ENCODE measurements around the gene HINT2.

The HINT2 gene

DNA sequence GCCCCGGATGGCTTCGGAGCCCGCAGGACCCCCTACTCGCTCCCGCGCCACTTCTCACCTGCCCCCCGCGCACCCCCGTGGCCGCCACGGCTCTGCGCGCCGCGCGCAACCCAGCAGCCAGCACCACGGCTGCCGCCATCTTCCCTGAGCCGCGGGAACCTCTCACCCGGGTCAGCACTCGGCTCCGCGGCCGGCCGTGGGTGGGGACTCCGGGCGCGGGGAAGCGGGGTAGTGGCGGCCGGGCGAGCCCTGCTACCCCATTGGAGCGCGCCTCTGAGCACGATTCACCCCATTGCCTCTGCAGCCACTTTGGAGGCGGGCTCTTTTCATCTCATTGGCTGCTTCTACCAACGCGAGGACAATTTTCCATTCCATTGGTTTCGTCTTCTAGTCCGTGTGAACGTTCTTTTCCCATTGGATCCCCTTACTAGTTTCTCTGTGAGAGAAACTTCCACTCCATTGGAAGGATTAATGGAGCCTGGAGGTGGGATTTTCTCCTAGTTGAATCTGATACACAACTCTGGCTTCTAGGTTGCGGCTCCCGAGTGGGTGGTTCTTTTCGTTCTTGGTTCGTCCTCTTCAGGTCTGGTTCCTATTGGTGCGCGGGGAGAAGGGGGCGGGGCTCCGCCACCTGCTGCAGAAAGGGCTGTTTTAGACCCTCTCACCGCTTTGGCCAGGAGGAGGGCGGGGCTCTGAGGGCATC lies at the start of gene HINT2:
Gene HINT2, minus strand, starts transcription at position 202 of the 703 bp plus-strand sequence. Its CDS starts 63 bp downstream, at position 139.
- DNase-seq (ENCODE audit: low read depth): peak; percentile 96
- peak within 1 kb of the TSS; percentile 84 for H3K4me3 ChIP-seq (ENCODE audit: low read depth, low read length)

DNA sequence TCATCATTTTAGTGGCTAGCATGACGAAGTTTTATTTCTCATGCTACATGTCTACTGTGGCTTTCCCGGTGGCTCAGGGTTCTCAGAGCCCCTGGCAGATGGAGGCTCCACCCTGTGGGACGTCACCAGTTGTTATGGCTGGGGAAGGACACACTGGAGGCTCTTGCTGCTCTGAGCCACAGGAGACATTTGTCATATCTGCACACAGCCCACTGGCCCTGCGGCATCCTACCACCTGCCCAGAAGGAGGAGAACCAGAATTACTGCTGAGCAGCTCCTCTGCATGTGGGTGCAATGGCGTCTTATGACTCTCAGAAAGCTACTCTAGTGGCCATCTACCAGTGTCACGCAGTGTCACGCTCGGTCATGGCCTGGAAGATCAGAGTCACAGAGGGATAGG lies 48.7 kb upstream of the HINT2 start:
- no peak for DNase-seq (ENCODE audit: low read depth)
- H3K4me3 ChIP-seq (ENCODE audit: low read depth, low read length): no peak overlapping the region

DNA sequence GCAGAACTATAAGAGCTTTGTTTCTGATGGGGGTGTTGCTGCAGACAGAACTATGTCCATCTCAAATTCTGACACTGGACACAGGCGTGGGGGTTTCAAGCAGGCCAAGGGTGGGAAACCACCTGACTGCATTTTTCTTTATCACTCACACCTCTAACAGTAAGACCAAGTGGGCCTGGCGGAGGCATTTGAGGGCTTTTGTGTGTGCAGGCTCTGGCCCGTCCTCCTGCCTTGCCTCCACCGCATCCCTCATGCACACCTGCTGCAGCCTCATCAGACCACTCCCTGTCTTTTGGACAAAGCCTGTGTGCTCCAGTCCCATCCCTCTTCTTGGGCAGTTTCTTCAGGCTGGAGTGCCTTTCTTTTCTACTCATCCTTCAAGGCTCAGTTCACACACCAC lies 47.5 kb upstream of the HINT2 start:
- no peak overlapping the region for H3K4me3 ChIP-seq (ENCODE audit: low read depth, low read length)
- DNase-seq (ENCODE audit: low read depth): no peak

DNA sequence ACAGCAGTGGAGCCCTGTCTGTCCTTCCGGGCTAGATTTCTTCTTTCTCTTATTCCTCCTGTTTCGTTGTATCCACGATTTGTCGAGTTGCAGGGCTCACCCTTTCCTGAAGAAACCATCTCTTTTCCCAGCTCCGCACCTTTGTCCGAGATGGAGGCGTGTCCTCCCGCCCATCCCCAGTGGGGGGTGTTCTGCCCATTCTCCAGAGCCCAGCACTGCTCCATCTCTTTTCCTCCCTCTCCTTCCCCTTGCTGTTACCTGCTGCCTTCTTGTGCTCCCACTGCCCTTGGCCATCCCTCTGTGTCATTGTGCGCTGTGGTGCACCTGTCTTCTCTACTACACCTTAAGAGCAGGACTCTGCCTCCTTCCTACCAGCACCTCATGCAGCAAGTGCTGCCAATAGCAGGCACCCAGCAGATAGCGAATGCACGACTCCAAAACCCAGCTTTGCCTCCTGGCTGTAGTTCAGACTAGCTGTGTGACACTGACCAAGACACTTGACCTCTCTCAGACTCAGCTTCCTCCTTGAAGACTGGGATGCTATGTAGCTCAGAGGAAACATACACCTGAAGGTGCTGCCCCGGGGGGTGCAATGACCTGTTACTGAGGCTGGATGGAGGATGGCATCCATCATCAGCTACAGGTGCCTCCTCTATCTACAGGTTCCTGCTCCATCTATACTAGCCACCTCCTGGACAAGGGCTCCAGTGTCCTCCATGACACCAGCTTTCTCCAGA lies 46.5 kb upstream of the HINT2 start:
- DNase-seq (ENCODE audit: low read depth): no peak
- no peak overlapping the region for H3K4me3 ChIP-seq (ENCODE audit: low read depth, low read length)

DNA sequence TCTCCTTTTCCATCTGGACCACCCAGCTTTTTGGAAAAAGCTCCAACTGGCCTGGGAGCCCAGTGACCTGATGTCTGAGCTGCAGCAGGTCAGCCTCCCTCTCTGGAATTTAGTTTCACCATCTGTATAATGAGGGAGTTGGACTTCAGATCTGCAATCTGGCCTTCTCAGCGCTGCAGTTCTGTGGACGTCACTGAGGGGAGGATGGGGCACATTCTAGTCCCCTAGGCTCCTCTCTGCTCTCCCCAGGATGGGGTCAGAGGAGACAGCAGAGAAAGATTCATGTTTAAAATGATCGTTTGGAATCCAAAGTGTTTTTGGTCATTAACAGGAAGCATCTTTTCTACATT lies 45.1 kb upstream of the HINT2 start:
- no peak overlapping the region for H3K4me3 ChIP-seq (ENCODE audit: low read depth, low read length)
- DNase-seq (ENCODE audit: low read depth): no peak

DNA sequence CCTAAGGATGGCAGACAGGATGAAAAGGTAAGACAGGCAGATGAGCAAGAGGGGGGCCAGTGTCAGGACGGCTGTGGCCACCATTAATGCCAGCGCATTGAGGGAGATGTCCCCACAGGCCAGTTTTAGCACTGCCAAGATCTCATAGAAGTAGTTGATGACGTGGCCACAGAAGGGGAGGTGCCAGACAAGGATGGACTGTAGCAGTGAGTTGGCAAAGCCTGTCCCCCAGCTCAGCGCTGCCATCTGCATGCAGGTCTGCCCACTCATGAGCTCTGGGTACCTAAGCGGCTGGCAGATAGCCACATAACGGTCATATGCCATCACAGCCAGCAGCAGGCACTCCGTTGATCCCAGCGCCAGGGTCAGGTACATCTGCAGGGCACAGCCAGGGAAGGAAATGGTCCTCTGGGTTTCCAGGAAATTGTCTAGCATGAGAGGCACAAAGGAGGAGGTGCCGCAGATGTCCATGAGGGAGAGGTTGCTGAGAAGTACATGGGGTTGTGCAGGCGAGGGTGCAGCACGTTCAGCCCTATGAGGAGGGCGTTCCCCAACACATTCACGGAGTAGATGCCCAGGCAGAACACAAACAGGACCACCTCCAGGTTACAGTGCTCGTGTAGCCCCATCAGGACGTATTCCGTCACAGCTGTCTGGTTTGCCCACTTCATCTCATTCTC lies 44.6 kb upstream of the HINT2 start:
- H3K4me3 ChIP-seq (ENCODE audit: low read depth, low read length): no peak overlapping the region
- no peak for DNase-seq (ENCODE audit: low read depth)

DNA sequence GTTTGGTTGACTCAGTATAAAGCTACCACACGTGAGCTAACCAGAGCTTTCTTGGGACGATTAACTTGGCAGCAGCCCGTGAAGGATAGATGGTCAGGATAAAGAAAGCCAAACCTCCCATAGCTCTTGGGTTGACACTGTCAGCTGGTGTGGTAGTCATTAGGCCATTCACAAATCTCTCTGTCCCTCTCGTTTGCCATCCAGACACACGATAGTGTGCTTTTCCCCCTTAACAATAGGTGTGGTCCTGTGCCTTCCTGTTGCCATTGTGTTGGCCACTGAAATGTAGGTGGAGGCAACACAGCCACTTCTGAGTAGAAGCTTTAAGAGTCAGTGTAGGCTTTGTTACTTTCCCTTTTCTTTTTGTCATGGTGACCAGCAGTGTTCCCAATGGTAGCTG lies 43.6 kb upstream of the HINT2 start:
- no peak for DNase-seq (ENCODE audit: low read depth)
- no peak overlapping the region for H3K4me3 ChIP-seq (ENCODE audit: low read depth, low read length)

DNA sequence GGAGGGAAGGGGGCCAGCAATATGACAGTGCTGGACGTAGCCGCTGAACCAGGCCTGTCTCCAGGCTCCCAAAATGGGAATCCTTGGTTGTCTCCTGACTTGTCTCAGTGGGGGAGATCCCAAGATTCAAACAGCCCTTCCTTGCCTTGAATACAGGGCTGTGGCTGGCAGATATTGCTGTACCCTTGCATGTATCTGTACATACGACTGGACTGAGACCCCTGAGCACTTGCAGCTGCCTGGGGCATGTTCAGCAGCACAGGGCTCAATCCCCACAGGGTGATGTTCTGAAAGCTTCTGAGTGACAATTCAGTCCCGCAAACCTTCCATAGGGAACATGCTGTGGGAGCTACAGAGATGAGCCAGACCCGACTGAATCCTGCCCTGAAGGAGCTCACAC lies 42.0 kb upstream of the HINT2 start:
- no peak for DNase-seq (ENCODE audit: low read depth)
- H3K4me3 ChIP-seq (ENCODE audit: low read depth, low read length): no peak overlapping the region

DNA sequence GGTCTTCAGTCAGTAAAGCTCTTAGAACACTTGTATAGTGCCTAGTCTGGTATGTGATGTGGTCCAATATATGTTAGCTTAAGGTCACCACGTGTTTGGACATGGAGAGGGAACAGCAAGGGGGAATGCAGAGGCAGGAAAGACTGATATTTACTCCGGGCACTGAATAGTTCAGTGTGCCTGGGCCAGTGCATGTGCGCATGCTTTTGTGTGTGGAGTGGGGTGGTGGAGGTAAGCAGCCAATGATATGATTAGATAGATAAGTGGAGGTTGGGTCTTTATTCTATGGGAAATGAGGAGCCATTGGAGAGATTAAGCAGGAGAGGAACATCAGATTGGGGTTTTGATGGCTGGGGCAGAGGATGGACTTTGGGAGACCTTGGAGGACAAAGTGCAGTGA lies 41.4 kb upstream of the HINT2 start:
- no peak for DNase-seq (ENCODE audit: low read depth)
- H3K4me3 ChIP-seq (ENCODE audit: low read depth, low read length): no peak overlapping the region

DNA sequence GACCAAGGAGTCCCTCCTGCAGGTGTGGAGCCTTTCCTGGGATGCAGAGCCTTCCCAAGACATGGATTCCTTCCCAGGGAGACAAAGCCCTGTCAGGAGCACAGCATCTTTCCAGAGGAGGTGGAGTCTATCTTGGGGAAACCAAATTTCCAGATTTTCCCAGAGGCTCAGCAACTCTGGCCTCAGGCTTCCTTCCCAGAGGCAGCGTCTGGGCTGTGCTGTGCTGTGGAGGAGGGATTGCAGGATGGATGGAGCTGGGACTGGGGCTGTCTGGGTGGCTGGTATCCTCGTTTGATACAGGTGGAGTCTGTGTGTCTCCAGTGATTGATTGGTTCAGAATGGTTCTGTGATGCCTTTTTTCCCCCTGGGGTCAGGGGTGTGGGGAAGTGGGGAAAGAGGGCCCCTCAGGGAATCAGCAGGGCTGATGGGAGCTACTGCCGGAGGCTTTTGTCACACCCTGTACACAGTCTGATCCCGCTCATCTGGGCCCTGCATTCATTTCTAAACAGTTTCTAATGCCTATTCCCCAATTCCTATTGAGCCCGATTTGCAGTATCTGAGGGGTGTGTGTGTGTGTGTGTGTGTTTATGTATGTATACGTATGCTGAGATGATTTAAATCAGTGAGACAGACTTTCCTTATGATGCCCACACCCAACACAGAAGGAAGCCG lies 39.4 kb upstream of the HINT2 start:
- no peak overlapping the region for H3K4me3 ChIP-seq (ENCODE audit: low read depth, low read length)
- DNase-seq (ENCODE audit: low read depth): no peak

DNA sequence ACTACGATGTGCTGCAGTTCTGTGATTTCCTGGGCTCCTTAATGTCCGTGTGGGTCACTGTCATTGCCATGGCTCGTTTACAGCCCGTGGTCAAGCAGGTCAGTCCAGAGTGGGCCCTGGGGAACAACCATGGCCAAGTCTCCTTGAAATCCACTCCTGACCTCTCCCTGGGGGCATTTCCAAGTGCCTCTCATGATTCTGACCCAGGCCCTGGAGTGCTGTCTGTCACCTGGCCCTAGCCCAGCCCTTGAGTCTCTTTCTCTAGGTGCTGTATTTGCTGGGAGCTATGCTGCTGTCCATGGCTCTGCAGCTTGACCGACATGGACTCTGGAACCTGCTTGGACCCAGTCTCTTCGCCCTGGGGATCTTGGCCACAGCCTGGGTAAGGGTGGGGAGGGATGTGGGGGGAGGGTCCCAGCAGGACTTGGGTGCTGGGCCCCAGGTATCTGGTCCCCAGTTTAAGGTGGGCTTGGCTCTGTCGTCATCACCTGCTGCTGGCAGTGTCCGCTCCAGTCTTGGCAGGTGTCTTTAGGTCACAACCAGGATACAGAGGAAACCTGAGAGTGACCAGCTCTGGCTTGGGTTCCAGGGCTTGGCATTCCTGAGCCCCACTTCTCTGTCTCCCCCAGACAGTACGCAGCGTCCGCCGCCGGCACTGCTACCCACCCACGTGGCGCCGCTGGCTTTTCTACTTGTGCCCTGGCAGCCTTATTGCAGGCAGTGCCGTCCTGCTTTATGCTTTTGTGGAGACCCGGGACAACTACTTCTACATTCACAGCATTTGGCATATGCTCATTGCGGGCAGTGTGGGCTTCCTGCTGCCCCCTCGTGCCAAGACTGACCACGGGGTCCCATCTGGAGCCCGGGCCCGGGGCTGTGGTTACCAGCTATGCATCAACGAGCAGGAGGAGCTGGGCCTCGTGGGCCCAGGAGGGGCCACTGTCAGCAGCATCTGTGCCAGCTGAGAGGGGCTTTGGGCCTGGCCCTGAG lies 38.3 kb upstream of the HINT2 start:
- H3K4me3 ChIP-seq (ENCODE audit: low read depth, low read length): no peak overlapping the region
- DNase-seq (ENCODE audit: low read depth): no peak

DNA sequence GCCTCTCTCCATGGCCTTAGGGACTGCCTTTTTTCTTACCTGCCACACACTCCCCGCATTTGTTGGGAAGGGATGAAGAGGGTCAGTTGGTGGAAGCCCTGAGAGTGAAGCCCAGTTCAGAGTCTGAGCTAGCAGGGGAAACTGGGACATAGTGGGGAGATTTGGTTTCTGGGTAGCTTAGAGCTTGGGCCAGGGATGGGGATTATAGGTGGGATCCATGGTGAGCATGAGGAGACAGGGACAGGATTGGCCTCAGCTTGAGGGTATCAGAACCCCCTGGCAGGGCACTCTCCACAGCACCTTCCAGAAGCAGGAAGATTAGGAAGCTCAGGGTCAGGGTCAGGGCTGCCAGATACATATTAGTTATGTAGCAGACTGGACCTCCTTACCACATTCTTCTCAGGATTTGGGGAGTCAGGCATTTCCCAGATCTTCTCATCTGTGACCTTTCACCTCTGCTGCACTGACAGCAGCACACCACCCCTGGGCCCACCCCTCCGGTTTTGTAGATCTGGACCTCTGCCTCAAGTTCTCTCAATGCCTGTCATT lies 37.5 kb upstream of the HINT2 start:
- no peak overlapping the region for H3K4me3 ChIP-seq (ENCODE audit: low read depth, low read length)
- no peak for DNase-seq (ENCODE audit: low read depth)

DNA sequence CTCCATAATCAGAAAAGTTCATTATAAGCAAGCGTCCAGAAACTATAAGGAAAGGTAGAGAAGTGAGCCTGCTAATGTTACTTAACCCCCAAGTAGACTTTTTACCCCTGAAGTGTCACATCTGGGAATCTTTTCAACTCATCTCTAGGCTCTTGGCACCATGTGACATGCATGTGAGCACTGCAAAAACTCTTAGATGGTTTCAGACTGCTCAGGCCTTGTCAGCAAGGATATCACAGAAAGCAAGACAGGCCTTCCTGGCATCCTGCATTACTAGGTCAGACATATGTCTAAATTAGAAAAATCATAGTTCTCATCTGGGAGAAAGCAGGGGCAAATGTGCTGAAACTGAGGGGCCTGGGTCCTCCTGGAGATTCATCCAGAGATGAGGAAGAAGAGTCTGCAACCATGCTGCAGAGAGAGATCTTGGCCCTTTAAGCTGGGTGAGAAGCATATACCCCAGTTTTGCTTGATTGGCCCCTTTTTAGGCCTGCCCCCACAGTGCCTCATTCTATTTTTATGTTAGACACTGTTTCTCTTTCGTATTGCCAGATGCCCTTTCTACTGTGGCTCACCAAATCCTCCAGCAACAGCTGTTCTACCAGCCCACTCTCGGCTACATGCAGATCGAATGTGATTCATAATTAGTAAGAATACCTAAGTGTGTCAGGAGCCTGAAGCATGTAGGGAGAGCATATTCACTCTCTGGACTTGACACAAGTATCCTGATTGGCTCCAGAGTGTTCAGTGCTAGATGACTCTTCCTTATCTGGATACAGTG lies 33.1 kb upstream of the HINT2 start:
- peak; percentile 85 for DNase-seq (ENCODE audit: low read depth)
- no peak overlapping the region for H3K4me3 ChIP-seq (ENCODE audit: low read depth, low read length)

DNA sequence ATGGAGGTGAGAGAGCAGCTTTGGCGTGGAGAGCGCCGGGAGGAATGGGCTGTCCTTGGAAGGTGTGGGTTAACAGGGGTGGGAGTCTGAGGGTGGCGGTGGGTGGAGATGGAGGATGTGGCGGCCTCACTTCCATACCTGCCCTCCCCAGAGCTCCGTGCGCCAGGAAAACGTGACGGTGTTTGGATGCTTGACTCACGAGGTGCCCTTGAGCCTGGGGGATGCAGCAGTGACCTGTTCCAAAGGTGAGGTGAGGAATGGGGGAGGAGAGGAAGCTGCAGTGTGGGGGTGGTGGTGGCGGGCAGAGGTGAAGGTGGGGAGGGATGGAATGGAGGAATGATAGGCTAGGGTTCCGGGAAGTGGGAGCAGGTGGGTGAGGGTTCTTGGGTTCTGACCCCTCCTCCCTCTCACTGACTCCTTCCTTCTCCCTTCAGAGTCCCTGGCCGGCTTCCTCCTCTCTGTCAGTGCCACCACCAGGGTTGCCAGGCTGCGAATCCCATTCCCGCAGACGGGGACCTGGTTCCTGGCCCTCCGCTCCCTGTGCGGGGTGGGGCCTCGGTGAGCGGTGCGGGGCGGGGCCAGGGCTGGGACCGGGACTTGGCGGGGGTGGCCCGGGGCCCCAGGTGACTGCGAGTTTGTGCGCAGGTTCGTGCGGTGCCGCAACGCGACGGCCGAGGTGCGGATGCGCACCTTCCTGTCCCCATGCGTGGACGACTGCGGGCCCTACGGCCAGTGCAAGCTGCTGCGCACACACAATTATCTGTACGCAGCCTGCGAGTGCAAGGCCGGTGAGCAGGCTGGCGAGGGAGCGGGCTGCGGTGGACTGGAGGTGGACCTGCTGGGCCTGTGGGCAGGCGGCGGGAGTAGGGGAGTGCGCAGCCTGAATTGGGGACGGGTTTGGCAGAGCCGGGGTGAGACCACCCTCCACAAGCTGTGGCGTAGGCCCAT lies 31.3 kb upstream of the HINT2 start:
- no peak for DNase-seq (ENCODE audit: low read depth)
- H3K4me3 ChIP-seq (ENCODE audit: low read depth, low read length): no peak overlapping the region

DNA sequence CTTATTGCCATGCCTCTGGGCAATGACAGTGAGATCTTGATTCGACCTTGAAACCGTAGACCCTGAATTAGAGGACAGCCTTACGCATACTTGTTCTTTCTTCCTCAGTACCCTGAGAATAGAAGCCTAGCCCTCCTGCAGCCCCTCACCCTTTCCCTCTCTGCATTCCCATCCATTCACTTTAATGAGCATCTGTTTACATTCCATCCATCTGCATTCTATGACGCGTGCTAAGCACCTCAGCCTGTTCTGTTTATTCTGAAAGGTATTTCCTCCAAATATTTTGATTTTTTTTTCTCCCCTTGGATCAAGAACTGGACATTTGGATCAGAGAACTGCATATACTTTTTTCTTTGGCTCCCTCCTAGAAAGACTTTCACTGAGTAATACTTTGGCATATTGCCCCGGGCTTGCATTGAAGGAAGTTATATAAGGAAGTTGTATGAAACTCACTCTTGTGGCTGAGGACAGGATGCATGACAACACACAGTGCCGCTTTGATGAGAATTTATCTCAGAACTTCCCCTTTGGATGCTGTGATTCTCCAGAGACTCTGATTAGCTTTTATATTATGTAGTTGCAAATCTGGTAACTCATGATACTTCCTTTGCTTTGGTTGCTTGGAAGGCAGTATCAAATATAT lies 29.9 kb upstream of the HINT2 start:
- H3K4me3 ChIP-seq (ENCODE audit: low read depth, low read length): no peak overlapping the region
- peak; percentile 85 for DNase-seq (ENCODE audit: low read depth)

DNA sequence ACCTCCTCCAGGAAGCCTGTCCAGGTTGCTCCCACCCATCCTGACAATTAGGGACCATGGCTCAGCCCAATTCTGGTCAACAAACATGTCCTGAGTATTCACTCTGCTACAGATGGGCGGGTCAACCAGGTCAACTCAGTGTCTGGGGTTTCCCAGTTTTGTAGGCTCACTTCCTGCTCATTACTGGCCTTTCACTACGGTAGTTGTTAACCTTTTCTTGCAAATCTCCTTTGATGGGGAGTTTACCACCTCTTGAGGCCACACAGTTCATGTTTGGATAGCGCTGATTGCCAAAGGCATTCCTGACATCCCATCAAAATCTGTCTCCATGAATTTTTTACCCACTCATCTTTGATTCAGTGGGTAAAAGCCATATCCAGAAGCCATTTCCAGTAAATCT lies 28.0 kb upstream of the HINT2 start:
- DNase-seq (ENCODE audit: low read depth): no peak
- H3K4me3 ChIP-seq (ENCODE audit: low read depth, low read length): no peak overlapping the region
